ENCODE results near the gene LDHA.

DNA sequence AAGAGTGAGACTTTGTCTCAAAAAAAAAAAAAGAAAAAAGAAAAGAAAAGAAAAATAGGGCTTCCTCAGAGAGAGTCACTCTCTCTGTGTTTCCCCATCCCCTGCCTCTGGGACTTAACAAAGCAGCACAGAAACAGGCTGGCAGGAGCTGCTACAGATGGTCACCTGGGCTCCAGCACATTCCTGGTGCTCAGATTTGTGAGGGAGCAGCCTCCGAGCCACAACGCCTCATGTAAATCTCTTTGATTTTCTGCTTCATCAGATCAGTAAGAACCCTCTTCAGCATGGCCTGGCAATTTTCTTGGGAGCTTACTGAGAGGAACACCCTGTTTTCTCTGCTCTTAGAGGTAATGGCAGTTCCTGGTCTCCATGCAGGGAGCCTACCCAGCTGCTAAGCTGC, 15.2 kb upstream of the LDHA start:
- TF ChIP-seq CTCF (IDR thresholded peaks at IDR 0.05) (no peak), POLR2A (IDR thresholded peaks at IDR 0.05) (no peak)
